Measurements from ENCODE around the gene MYLK. TPM values are rescaled to one million over a fixed set of nuclear protein-coding genes. Genes with fewer than 3 reads are reported as not detected.

MYLK gene
- polyA plus RNA-seq, 2 donors, result 14.2 to 104 TPM

DNA sequence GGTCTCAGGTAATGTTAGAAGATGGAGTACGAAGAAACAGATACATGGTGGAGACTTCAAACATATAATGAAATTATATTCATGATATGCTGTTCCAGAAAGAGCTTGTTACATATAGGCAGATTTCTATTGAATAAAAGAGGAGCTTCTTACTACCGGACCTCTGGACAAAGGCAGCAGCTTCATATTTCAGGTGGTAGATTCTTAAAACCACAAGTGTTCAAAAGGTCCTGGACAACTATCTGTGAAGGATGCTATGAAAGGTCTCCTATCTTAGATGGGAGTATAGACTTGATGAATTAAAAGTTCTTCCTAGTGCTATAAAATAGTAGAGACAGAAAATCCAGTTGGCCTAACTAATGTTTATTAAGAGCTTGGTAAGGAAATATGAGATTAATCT lies 43.2 kb downstream of the MYLK start:
- Histone ChIP-seq H3K27me3 (ENCODE audit: control insufficient read depth in 1 of 2, insufficient read depth in 2 of 2, low read length in 2 of 2) (no peaks in the 10 kb centered on the region), H3K4me1 (ENCODE audit: control insufficient read depth in 2 of 2, insufficient read depth in 2 of 2, low read length in 1 of 2) (no peaks in the 10 kb centered on the region), H3K4me3 (ENCODE audit: low read depth in 1 of 2, low read length in 2 of 2) (no peak overlapping the region), H3K36me3 (ENCODE audit: control insufficient read depth in 2 of 2, insufficient read depth in 2 of 2, low read length in 1 of 2) (peaks cover 0 to 2% of the 10 kb centered on the region in 2 donors), H3K9me3 (ENCODE audit: control insufficient read depth in 2 of 2, insufficient read depth in 1 of 2, low read depth in 1 of 2, low read length in 1 of 2) (no peaks in the 10 kb centered on the region), H3K27ac (ENCODE audit: low read depth in 2 of 2, low read length in 1 of 2) (no peak overlapping the region)
- 92 to 95% methylated on average over 2 of the region's 2 CpGs for WGBS, 2 donors

DNA sequence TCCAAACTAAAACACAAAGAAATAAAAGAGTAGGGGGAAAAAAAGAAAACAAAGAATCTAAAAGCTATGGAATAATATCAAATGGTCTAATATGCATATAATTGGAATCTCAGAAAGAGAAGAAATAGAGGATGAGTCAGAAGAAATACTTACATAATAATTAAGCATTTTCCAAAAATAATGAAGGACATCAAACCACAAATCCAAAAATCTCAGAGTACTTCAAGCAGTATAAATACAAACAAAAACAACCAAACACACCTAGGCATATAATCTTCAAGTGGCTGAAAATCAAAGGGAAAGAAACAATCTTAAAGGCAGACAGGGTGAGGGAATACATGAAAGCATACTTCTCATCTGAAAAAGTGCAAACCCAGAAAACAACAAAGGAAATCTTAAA lies 46.3 kb downstream of the MYLK start:
- no peaks in the 10 kb centered on the region for H3K9me3 ChIP-seq (ENCODE audit: control insufficient read depth in 2 of 2, insufficient read depth in 1 of 2, low read depth in 1 of 2, low read length in 1 of 2)
- H3K27me3 ChIP-seq (ENCODE audit: control insufficient read depth in 1 of 2, insufficient read depth in 2 of 2, low read length in 2 of 2), result no peaks in the 10 kb centered on the region
- no peaks in the 10 kb centered on the region for H3K36me3 ChIP-seq (ENCODE audit: control insufficient read depth in 2 of 2, insufficient read depth in 2 of 2, low read length in 1 of 2)
- no peaks in the 10 kb centered on the region for H3K4me1 ChIP-seq (ENCODE audit: control insufficient read depth in 2 of 2, insufficient read depth in 2 of 2, low read length in 1 of 2)
- no peak overlapping the region for H3K27ac ChIP-seq (ENCODE audit: low read depth in 2 of 2, low read length in 1 of 2)
- H3K4me3 ChIP-seq (ENCODE audit: low read depth in 1 of 2, low read length in 2 of 2), result no peak overlapping the region

DNA sequence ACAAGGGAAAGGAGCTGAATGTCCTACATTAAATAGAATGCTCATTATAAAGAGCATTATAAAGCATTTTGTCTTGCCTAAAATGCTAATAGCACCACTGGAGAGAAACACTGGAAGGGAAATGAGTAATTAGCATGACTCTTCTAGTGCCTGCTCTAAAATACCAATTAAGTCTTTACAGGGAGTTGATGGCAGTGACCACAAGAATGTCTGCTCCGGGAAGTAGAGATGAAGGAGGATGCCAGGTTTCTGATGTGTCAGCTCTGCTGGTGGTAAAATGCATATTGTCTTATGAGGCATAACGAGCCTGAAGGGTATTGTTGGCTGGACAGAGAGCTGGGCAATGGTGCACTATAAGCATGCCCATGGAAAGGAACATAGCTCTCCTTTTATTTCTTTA lies 49.5 kb downstream of the MYLK start:
- no peaks in the 10 kb centered on the region for H3K9me3 ChIP-seq (ENCODE audit: control insufficient read depth in 2 of 2, insufficient read depth in 1 of 2, low read depth in 1 of 2, low read length in 1 of 2)
- H3K4me3 ChIP-seq (ENCODE audit: low read depth in 1 of 2, low read length in 2 of 2), result no peak overlapping the region
- H3K36me3 ChIP-seq (ENCODE audit: control insufficient read depth in 2 of 2, insufficient read depth in 2 of 2, low read length in 1 of 2), result no peaks in the 10 kb centered on the region
- no peaks in the 10 kb centered on the region for H3K4me1 ChIP-seq (ENCODE audit: control insufficient read depth in 2 of 2, insufficient read depth in 2 of 2, low read length in 1 of 2)
- H3K27ac ChIP-seq (ENCODE audit: low read depth in 2 of 2, low read length in 1 of 2), result no peak overlapping the region
- H3K27me3 ChIP-seq (ENCODE audit: control insufficient read depth in 1 of 2, insufficient read depth in 2 of 2, low read length in 2 of 2), result no peaks in the 10 kb centered on the region
- WGBS, 2 donors, result 54 to 62% methylated on average over 2 of the region's 2 CpGs

DNA sequence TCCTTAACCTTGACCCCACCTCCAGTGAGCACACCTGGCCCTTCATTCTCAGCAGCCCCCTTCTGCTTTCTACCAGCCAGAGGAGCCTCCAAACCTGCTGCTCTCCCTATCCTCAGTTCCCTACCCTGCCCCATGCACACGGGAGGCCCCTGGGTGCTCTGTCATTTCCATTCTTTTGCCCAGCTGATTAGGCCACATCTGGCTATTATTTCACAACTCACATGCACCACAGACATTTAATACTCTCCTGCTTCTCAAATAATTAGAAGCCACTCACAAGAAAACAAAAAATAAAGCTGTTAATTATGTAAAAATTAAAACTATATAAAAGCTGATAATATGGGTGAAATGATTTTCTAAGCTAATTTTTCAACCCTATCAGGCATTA lies 50.7 kb downstream of the MYLK start:
- Histone ChIP-seq H3K9me3 (ENCODE audit: control insufficient read depth in 2 of 2, insufficient read depth in 1 of 2, low read depth in 1 of 2, low read length in 1 of 2) (no peaks in the 10 kb centered on the region), H3K4me1 (ENCODE audit: control insufficient read depth in 2 of 2, insufficient read depth in 2 of 2, low read length in 1 of 2) (no peaks in the 10 kb centered on the region), H3K36me3 (ENCODE audit: control insufficient read depth in 2 of 2, insufficient read depth in 2 of 2, low read length in 1 of 2) (no peaks in the 10 kb centered on the region), H3K27me3 (ENCODE audit: control insufficient read depth in 1 of 2, insufficient read depth in 2 of 2, low read length in 2 of 2) (no peaks in the 10 kb centered on the region), H3K27ac (ENCODE audit: low read depth in 2 of 2, low read length in 1 of 2) (no peak overlapping the region), H3K4me3 (ENCODE audit: low read depth in 1 of 2, low read length in 2 of 2) (no peak overlapping the region)
- WGBS, 2 donors, result 80% methylated on average over 1 of the region's 1 CpG

DNA sequence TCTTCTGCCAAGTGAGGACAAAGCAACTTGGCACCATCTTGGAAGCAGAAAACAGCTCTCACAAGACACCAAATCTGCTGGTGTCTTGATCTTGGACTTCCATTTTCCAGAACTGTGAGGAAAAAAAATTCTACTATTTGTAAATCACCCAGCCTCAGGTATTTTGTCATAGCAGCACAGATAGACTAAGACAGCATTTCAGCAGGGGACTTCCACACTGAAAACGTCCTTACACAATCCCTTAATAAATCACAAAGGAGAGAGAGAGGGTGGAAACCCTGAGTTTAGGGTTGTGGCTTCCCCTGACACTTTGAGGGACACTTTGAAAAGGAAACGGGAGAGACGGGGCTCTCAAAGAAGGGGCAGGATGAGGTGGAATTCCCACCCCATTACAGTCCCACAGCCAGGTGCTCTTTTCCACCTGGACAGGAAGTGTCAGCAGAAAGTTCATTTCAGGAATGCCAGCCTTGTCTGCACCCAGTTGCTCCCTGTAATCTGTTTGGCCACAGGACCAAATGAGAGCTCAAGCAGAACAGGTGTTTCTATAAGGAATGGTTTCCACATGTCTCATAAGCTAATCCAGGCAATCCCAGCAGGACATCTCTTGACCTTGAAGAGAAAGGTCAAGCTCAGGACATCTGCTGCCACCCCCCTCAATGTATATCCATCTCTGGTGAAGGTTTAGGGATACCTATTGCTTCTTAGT lies 51.3 kb downstream of the MYLK start:
- H3K27me3 ChIP-seq (ENCODE audit: control insufficient read depth in 1 of 2, insufficient read depth in 2 of 2, low read length in 2 of 2), result no peaks in the 10 kb centered on the region
- H3K4me1 ChIP-seq (ENCODE audit: control insufficient read depth in 2 of 2, insufficient read depth in 2 of 2, low read length in 1 of 2), result no peaks in the 10 kb centered on the region
- whole genome bisulfite sequencing, 2 donors, result 52 to 54% methylated on average over 3 of the region's 3 CpGs
- H3K4me3 ChIP-seq (ENCODE audit: low read depth in 1 of 2, low read length in 2 of 2), result no peak overlapping the region
- no peaks in the 10 kb centered on the region for H3K9me3 ChIP-seq (ENCODE audit: control insufficient read depth in 2 of 2, insufficient read depth in 1 of 2, low read depth in 1 of 2, low read length in 1 of 2)
- H3K36me3 ChIP-seq (ENCODE audit: control insufficient read depth in 2 of 2, insufficient read depth in 2 of 2, low read length in 1 of 2), result no peaks in the 10 kb centered on the region
- no peak overlapping the region for H3K27ac ChIP-seq (ENCODE audit: low read depth in 2 of 2, low read length in 1 of 2)

DNA sequence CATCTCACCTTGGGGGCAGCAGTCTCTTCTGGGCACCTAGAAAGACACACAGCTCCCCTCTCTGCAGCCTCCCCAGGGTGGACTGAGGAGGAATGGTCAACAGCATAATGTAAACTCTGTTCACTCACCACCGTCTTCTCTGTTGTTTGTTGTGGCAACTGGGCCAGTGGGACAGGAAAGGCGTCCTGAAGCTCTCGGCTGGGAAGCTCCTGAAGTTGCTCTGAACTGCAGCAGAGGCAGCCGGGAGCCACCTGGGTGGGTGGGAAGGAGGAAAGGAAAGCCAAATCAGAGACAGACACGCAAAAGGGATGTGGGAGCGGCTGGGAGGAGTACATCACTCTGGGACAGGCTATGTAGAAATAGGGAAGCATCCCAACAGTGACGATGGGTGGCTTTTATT lies 52.7 kb downstream of the MYLK start:
- 67 to 68% methylated on average over 7 of the region's 7 CpGs for WGBS, 2 donors
- H3K27ac ChIP-seq (ENCODE audit: low read depth in 2 of 2, low read length in 1 of 2), result no peak overlapping the region
- H3K27me3 ChIP-seq (ENCODE audit: control insufficient read depth in 1 of 2, insufficient read depth in 2 of 2, low read length in 2 of 2), result no peaks in the 10 kb centered on the region

DNA sequence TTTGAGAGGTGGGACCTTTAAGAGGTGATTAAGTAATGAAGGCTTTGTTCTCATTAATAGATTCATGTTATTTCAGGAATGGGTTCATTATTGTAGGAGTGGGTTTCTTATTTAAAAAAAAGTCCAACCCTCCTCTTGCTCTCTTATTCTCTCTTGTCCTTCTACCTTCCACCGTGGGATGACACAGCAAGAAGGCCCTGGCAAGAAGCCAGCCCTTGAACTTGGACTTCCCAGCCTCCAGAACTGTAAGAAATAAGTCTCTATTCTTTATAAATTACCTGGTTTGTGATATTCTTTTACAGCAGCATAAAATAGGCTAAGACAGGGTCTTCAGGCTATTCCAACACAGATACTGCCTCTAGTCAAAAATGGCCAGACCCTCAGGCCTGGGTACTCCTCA lies 62.2 kb downstream of the MYLK start:
- no peaks in the 10 kb centered on the region for H3K36me3 ChIP-seq (ENCODE audit: control insufficient read depth in 2 of 2, insufficient read depth in 2 of 2, low read length in 1 of 2)
- no peak overlapping the region for H3K4me3 ChIP-seq (ENCODE audit: low read depth in 1 of 2, low read length in 2 of 2)
- 79 to 83% methylated on average over 1 of the region's 1 CpG for WGBS, 2 donors
- no peak overlapping the region for H3K27ac ChIP-seq (ENCODE audit: low read depth in 2 of 2, low read length in 1 of 2)
- peaks cover 6 to 12% of the 10 kb centered on the region in 2 donors for H3K9me3 ChIP-seq (ENCODE audit: control insufficient read depth in 2 of 2, insufficient read depth in 1 of 2, low read depth in 1 of 2, low read length in 1 of 2)
- no peaks in the 10 kb centered on the region for H3K27me3 ChIP-seq (ENCODE audit: control insufficient read depth in 1 of 2, insufficient read depth in 2 of 2, low read length in 2 of 2)
- H3K4me1 ChIP-seq (ENCODE audit: control insufficient read depth in 2 of 2, insufficient read depth in 2 of 2, low read length in 1 of 2), result no peaks in the 10 kb centered on the region

More for the DNA sequence above, 52.7 kb downstream of the MYLK start:
- Histone ChIP-seq H3K4me1 (ENCODE audit: control insufficient read depth in 2 of 2, insufficient read depth in 2 of 2, low read length in 1 of 2) (no peaks in the 10 kb centered on the region), H3K36me3 (ENCODE audit: control insufficient read depth in 2 of 2, insufficient read depth in 2 of 2, low read length in 1 of 2) (no peaks in the 10 kb centered on the region), H3K9me3 (ENCODE audit: control insufficient read depth in 2 of 2, insufficient read depth in 1 of 2, low read depth in 1 of 2, low read length in 1 of 2) (peaks cover 0 to 3% of the 10 kb centered on the region in 2 donors), H3K4me3 (ENCODE audit: low read depth in 1 of 2, low read length in 2 of 2) (no peak overlapping the region)

DNA sequence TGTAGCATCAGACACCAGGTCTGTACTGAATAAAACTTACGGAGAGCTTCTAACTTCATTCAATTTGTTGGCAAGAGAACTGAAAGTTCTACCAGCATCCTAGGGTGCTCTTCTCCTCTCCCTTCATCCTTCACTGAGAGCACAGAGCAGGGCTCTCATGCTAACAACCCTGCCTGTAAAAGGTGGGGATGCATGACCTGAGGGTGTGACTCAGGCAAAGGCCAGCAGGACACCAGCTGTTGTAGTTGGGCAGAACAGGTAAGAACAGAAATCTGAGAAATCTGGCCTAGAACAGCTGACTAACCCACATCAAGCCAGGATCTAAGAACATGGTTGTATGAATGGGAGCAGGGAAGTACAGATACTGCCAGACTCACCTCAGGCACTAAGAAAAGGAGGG lies 64.2 kb downstream of the MYLK start:
- Histone ChIP-seq H3K27me3 (ENCODE audit: control insufficient read depth in 1 of 2, insufficient read depth in 2 of 2, low read length in 2 of 2) (no peaks in the 10 kb centered on the region), H3K4me1 (ENCODE audit: control insufficient read depth in 2 of 2, insufficient read depth in 2 of 2, low read length in 1 of 2) (no peaks in the 10 kb centered on the region), H3K27ac (ENCODE audit: low read depth in 2 of 2, low read length in 1 of 2) (no peak overlapping the region), H3K9me3 (ENCODE audit: control insufficient read depth in 2 of 2, insufficient read depth in 1 of 2, low read depth in 1 of 2, low read length in 1 of 2) (peaks cover 0 to 3% of the 10 kb centered on the region in 2 donors), H3K4me3 (ENCODE audit: low read depth in 1 of 2, low read length in 2 of 2) (no peak overlapping the region), H3K36me3 (ENCODE audit: control insufficient read depth in 2 of 2, insufficient read depth in 2 of 2, low read length in 1 of 2) (no peaks in the 10 kb centered on the region)
- WGBS, 2 donors, result 96 to 97% methylated on average over 1 of the region's 1 CpG

DNA sequence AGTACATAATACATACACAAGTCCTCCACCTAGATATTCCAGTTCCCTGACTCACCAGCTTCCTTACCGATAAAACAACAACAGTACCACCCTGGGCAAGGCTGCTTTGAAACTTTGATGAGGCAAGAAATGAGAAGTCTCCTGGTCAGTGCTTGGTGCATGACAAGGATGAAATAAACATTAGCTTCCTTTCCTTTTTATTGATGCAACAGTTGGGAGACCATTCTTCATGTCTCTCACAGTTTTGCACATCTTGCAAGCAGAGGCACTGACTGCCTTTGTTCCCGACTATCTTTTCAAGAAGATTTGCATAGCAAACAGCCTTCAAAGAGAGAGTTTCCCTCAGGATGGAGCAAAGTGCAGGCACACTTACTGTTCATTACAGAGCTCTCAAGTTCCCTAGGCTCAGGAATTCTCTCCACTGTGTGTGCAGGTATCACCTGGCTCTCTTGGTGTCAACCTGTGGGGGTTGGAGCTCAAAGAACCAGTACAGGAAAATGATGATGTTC lies 65.2 kb downstream of the MYLK start:
- Histone ChIP-seq H3K4me1 (ENCODE audit: control insufficient read depth in 2 of 2, insufficient read depth in 2 of 2, low read length in 1 of 2) (no peaks in the 10 kb centered on the region), H3K4me3 (ENCODE audit: low read depth in 1 of 2, low read length in 2 of 2) (no peak overlapping the region), H3K36me3 (ENCODE audit: control insufficient read depth in 2 of 2, insufficient read depth in 2 of 2, low read length in 1 of 2) (no peaks in the 10 kb centered on the region), H3K27me3 (ENCODE audit: control insufficient read depth in 1 of 2, insufficient read depth in 2 of 2, low read length in 2 of 2) (no peaks in the 10 kb centered on the region), H3K27ac (ENCODE audit: low read depth in 2 of 2, low read length in 1 of 2) (no peak overlapping the region), H3K9me3 (ENCODE audit: control insufficient read depth in 2 of 2, insufficient read depth in 1 of 2, low read depth in 1 of 2, low read length in 1 of 2) (peaks cover 0 to 3% of the 10 kb centered on the region in 2 donors)
- WGBS, 2 donors, result 45 to 49% methylated on average over 2 of the region's 2 CpGs

DNA sequence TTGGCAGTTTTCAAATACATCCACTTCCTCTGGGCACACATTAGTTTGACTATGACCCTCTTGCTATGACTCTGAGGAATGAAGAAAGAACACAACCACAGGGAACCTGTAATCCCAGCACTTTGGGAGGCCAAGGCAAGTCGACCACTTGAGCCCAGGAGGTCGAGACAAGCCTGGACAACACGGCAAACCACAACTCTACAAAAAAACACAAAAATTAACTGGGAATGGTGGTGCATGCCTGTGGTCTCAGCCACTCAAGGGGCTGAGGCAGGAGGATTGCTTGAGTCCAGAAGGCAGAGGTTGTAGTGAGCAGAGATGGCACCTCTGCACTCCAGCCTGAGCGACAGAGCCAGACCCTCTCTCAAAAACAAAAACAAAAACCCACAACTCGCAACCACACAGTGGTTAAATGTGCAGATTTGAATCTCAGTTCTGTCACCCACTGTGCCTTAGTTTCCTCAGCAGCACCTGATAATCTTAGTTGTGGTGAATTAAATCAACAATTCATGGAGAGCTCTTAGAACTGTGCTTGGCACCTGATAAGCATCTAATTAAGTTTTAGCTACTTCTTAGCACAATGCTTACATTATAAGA lies 65.7 kb downstream of the MYLK start:
- H3K27me3 ChIP-seq (ENCODE audit: control insufficient read depth in 1 of 2, insufficient read depth in 2 of 2, low read length in 2 of 2), result no peaks in the 10 kb centered on the region
- H3K4me3 ChIP-seq (ENCODE audit: low read depth in 1 of 2, low read length in 2 of 2), result no peak overlapping the region
- no peaks in the 10 kb centered on the region for H3K36me3 ChIP-seq (ENCODE audit: control insufficient read depth in 2 of 2, insufficient read depth in 2 of 2, low read length in 1 of 2)
- 78 to 86% methylated on average over 5 of the region's 5 CpGs for WGBS, 2 donors
- H3K27ac ChIP-seq (ENCODE audit: low read depth in 2 of 2, low read length in 1 of 2), result no peak overlapping the region
- no peaks in the 10 kb centered on the region for H3K9me3 ChIP-seq (ENCODE audit: control insufficient read depth in 2 of 2, insufficient read depth in 1 of 2, low read depth in 1 of 2, low read length in 1 of 2)
- no peaks in the 10 kb centered on the region for H3K4me1 ChIP-seq (ENCODE audit: control insufficient read depth in 2 of 2, insufficient read depth in 2 of 2, low read length in 1 of 2)

Data from esophagus (tissue), 2 donors.